Stimulated activated CD8-positive, alpha-beta memory T cell treated with anti-CD3 and anti-CD28 coated beads, Interleukin-12 subunit alpha, Interleukin-12 subunit beta, amount 100 ng/mL, for 24 hours (primary cell): ENCODE measurements around the gene PCDHGA12.
"Not testable (repeated sequence)": the region's sequence is repeated elsewhere in the genome, so short reads cannot be mapped to it uniquely, and the experiment has no call there.

Experiments used
- DNase-seq: peaks from one replicate; pipeline ENCODE4 v3.0.0-alpha.2; 2020; ENCODE audit errors: extremely low read depth

The PCDHGA12 gene

DNA sequence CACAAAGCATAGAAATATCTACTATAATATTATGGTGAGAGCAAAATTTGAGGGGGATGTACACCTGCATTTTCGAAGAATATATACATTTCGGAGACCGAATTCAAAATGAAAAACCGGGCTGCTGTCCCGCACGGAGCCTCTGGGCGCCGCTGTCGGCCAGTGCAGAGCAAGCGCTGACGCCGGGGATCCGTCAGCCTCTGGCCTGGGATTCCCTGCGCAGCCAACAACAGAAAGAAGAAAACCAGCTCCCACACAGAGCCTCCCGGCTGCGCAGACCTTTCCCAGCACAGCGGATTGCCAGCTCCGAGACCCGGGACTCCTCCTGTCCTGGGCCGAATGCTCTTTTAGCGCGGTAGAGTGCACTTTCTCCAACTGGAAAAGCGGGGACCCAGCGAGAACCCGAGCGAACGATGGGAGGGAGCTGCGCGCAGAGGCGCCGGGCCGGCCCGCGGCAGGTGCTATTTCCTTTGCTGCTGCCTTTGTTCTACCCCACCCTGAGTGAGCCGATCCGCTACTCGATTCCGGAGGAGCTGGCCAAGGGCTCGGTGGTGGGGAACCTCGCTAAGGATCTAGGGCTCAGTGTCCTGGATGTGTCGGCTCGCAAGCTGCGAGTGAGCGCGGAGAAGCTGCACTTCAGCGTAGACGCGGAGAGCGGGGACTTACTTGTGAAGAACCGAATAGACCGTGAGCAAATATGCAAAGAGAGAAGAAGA is 22.4 kb upstream of the PCDHGA12 start, which contains the start of gene PCDHGB6:
Gene PCDHGB6 (plus strand): TSS at position 232 of the 716 bp plus-strand sequence. CDS start 182 bp downstream, at position 414.
- DNase-seq: not testable (repeated sequence)

GRCh38 chr5:141409598-141410306 is 20.6 kb upstream of the PCDHGA12 start:
- DNase-seq: no peak

GRCh38 chr5:141411575-141411974 is 18.7 kb upstream of the PCDHGA12 start:
- no peak for DNase-seq

DNA sequence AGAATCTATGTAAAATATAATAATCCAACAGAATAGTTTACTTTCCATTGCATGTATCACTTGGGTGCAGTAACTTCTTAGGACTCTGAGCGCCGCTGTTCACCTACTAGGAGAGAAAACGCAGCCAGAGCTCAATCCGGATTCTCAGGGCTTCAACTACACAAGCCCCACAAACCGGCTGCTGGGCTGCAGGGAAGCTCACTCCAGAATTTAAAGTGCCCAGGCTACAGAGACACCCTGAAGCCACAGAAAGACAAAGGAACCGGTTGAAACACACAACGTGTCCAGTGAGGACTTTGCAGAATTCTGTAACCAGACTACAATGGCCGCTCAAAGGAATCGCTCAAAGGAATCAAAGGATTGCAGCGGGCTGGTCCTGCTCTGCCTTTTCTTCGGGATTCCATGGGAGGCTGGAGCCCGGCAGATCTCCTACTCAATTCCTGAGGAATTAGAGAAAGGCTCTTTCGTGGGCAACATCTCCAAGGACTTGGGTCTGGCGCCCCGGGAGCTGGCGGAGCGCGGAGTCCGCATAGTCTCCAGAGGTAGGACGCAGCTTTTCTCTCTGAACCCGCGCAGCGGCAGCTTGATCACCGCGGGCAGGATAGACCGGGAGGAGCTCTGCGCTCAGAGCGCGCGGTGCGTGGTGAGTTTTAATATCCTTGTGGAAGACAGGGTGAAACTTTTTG is 17.3 kb upstream of the PCDHGA12 start, which contains the start of gene PCDHGA10:
Gene PCDHGA10 (plus strand): TSS at position 134 of the 686 bp plus-strand sequence. CDS start 189 bp downstream, at position 323.
- no peak for DNase-seq

- no peak for DNase-seq
Measured at GRCh38 chr5:141413540-141414069, 16.7 kb upstream of the PCDHGA12 start.

DNA sequence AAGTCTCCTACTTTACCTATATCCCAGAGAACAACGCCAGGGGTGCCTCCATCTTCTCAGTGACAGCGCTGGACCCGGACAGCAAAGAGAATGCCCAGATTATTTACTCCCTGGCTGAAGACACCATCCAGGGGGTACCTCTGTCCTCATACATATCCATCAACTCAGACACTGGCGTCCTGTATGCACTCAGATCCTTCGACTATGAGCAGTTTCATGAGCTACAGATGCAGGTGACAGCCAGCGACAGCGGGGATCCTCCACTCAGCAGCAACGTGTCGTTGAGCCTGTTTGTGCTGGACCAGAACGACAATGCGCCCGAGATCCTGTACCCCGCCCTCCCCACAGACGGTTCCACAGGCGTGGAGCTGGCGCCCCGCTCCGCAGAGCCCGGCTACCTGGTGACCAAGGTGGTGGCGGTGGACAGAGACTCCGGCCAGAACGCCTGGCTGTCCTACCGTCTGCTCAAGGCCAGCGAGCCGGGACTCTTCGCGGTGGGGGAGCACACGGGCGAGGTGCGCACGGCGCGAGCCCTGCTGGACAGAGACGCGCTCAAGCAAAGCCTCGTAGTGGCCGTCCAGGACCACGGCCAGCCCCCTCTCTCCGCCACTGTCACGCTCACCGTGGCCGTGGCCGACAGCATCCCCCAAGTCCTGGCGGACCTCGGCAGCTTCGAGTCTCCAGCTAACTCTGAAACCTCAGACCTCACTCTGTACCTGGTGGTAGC is 15.6 kb upstream of the PCDHGA12 start:
- not testable (repeated sequence) for DNase-seq

DNA sequence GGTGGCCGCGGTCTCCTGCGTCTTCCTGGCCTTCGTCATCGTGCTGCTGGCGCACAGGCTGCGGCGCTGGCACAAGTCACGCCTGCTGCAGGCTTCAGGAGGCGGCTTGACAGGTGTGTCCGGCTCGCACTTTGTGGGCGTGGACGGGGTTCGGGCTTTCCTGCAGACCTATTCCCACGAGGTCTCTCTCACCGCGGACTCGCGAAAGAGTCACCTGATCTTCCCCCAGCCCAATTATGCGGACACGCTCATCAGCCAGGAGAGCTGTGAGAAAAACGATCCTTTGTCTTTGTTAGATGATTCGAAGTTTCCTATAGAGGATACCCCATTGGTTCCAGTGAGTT is 15.1 kb upstream of the PCDHGA12 start:
- DNase-seq: not testable (repeated sequence)

GRCh38 chr5:141417494-141418172 is 12.7 kb upstream of the PCDHGA12 start, which contains the start of gene PCDHGB7:
Gene PCDHGB7 (plus strand): TSS chr5:141417677. CDS start chr5:141417860, 183 bp downstream.
- DNase-seq: not testable (repeated sequence)

- DNase-seq: no peak
Measured at GRCh38 chr5:141419074-141419880, 11.0 kb upstream of the PCDHGA12 start.

DNA sequence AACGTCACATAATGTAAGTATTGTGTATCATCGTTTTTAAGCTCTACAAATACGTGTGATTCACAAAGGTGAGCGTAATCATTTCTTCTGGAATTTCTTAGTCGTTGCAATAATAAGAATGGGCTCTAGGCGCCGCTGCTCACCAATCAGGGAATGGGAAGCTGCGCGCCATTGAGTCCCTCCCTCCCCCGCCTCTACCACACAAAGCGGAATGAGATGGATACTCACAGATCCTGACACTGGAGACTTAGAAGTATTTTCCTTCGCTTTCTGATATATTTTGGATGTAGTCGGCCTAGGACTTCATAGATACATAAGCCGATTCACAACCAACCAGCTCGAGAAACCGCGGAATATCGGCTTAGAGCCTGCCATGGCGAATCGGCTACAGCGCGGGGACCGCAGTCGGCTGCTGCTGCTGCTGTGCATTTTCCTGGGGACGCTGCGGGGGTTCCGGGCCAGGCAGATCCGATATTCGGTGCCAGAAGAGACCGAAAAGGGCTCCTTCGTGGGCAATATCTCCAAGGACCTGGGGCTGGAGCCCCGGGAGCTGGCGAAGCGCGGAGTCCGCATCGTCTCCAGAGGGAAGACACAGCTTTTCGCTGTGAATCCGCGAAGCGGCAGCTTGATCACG is 9.3 kb upstream of the PCDHGA12 start, which contains the start of gene PCDHGA11:
Gene PCDHGA11 (plus strand): TSS at position 197 of the 634 bp plus-strand sequence. CDS start 177 bp downstream, at position 374.
- DNase-seq: no peak

GRCh38 chr5:141421489-141421855 is 8.8 kb upstream of the PCDHGA12 start:
- DNase-seq: no peak

DNA sequence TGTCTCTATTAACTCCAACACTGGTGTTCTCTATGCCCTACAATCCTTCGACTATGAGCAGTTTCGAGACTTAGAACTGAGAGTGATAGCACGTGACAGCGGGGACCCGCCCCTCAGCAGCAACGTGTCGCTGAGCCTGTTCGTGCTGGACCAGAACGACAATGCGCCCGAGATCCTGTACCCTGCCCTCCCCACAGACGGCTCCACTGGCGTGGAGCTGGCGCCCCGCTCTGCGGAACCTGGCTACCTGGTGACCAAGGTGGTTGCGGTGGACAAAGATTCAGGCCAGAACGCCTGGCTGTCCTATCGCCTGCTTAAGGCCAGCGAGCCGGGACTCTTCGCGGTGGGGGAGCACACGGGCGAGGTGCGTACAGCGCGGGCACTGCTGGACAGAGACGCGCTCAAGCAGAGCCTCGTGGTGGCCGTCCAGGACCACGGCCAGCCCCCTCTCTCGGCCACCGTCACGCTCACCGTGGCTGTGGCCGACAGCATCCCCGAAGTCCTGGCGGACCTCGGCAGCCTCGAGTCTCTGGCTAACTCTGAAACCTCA is 7.5 kb upstream of the PCDHGA12 start:
- DNase-seq: no peak

GRCh38 chr5:141427783-141428426 is 2.4 kb upstream of the PCDHGA12 start:
- DNase-seq: no peak

GRCh38 chr5:141431286-141431685 is 979 bp downstream of the PCDHGA12 start:
- DNase-seq: no peak

- DNase-seq: not testable (repeated sequence)
Measured at GRCh38 chr5:141432308-141432707, 2.0 kb downstream of the PCDHGA12 start.

GRCh38 chr5:141432726-141433125 is 2.4 kb downstream of the PCDHGA12 start:
- not testable (repeated sequence) for DNase-seq

DNA sequence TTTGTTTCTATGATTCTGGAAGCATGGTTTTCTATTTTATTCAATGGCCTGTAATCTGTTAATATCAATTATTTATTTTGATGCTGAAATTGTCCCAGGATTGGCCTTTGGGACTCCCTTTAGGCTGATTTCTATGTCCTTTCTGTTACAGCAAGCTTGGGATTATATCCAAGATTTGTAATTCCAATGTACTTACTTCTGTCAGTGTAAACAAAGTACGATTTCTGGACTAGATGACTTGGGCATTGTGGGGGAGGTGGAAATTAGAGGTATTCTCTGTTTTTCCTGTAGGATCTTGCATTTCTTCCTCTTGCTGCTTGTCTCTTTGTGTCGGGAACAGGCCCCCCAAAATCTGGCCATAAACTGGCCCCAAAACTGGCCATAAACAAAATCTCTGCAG is 3.7 kb downstream of the PCDHGA12 start:
- no peak for DNase-seq

DNA sequence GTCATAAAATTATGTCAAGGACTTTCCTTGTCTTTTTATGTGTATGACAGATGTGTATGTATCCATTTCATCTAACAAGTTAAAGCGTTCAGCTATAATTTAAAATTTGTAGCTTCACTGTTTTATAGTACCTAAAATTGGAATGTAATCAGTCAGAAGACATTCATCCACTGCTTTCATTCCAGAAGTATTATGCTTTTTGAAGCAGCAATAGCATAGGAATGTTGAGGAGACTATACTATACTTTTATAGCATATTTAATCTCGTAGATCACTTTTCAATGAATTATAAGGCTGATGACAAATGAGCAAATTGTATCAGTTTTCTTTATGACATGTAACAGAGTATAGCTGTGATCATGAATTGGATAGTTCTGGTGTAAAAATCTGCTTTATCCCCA is 6.9 kb downstream of the PCDHGA12 start:
- DNase-seq: no peak
